ENCODE results near the gene MAFF. TPM values are rescaled to one million over a fixed set of nuclear protein-coding genes. Genes with fewer than 3 reads are reported as not detected.

MAFF gene
- total RNA-seq, 1 experiment from 2014 or later = 5.8 TPM

- H2BK15ac ChIP-seq (ENCODE audit: low read depth, low read length) = no peak overlapping the region
- H3K27ac ChIP-seq (ENCODE audit: insufficient read length, low read depth, low read length) = no peak overlapping the region
- H2AK5ac ChIP-seq (ENCODE audit: insufficient read length, low read length) = no peak overlapping the region
- H2BK5ac ChIP-seq (ENCODE audit: insufficient read length, low read length) = no peak overlapping the region
- H3K9ac ChIP-seq (ENCODE audit: extremely low read depth, insufficient read length, low read length) = no peak overlapping the region
- H3T11ph ChIP-seq (ENCODE audit: low read length) = no peak overlapping the region
- Mint-ChIP-seq H3K27ac (no peak overlapping the region), H3K4me3 (no peak overlapping the region), H3K36me3 (ENCODE audit: insufficient read depth in 1 of 3, low read depth in 3 of 3) (no peaks in the 10 kb centered on the region), H3K9me3 (peaks cover 5 to 12% of the 10 kb centered on the region in 2 experiments), H3K27me3 (ENCODE audit: low read depth) (peaks cover 41% of the 10 kb centered on the region), H3K4me1 (peaks cover 4 to 5% of the 10 kb centered on the region in 2 experiments; a peak in 3 of 4 replicates)
- H3K9me3 ChIP-seq (ENCODE audit: control insufficient read depth, low read depth, low read length) = no peaks in the 10 kb centered on the region
- H3K79me2 ChIP-seq (ENCODE audit: insufficient read depth, low read length) = 0 out of 2 replicates have a peak, but pooled peaks cover under 1% of the 10 kb centered on the region
- no peak overlapping the region for H2BK12ac ChIP-seq (ENCODE audit: insufficient read length, low read depth, low read length)
- H2BK120ac ChIP-seq (ENCODE audit: low read depth, low read length, poor library complexity, severe bottlenecking) = no peak overlapping the region
- H4K8ac ChIP-seq (replicated peaks; ENCODE audit: insufficient read length, low read depth, low read length) = no peak overlapping the region
- no peak overlapping the region for H2AFZ ChIP-seq (ENCODE audit: low read length)
- WGBS (ENCODE audit: extremely low coverage, insufficient read length, low lambda C conversion rate) = no CpG with 5 or more reads among the region's 14 CpGs
- no peak overlapping the region for H4K91ac ChIP-seq (ENCODE audit: insufficient read length, low read depth, low read length)
- H4K20me1 ChIP-seq (ENCODE audit: control insufficient read depth, insufficient read depth, insufficient read length) = no peaks in the 10 kb centered on the region
- H3K14ac ChIP-seq (ENCODE audit: insufficient read depth, low read length) = no peak overlapping the region
- H3K23ac ChIP-seq (ENCODE audit: insufficient read length, low read depth, low read length) = no peak overlapping the region
- H3K79me1 ChIP-seq (ENCODE audit: insufficient read depth, low read depth, low read length, poor library complexity, severe bottlenecking) = no peaks in the 10 kb centered on the region
- no peak overlapping the region for H3K4me2 ChIP-seq (ENCODE audit: insufficient read depth, insufficient read length, low read length)
- H3K56ac ChIP-seq (ENCODE audit: insufficient read length, low read depth, low read length) = no peak overlapping the region
- no peak overlapping the region for H3K4ac ChIP-seq (ENCODE audit: low read depth, low read length)
- TF ChIP-seq, protein P1, sequence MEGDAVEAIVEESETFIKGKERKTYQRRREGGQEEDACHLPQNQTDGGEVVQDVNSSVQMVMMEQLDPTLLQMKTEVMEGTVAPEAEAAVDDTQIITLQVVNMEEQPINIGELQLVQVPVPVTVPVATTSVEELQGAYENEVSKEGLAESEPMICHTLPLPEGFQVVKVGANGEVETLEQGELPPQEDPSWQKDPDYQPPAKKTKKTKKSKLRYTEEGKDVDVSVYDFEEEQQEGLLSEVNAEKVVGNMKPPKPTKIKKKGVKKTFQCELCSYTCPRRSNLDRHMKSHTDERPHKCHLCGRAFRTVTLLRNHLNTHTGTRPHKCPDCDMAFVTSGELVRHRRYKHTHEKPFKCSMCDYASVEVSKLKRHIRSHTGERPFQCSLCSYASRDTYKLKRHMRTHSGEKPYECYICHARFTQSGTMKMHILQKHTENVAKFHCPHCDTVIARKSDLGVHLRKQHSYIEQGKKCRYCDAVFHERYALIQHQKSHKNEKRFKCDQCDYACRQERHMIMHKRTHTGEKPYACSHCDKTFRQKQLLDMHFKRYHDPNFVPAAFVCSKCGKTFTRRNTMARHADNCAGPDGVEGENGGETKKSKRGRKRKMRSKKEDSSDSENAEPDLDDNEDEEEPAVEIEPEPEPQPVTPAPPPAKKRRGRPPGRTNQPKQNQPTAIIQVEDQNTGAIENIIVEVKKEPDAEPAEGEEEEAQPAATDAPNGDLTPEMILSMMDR (conservative IDR thresholded peaks at IDR 0.05) = no peak
- DNase-seq = no peak
- H2BK20ac ChIP-seq (ENCODE audit: low read depth, low read length, poor library complexity, severe bottlenecking) = no peak overlapping the region
- no peaks in the 10 kb centered on the region for H3K23me2 ChIP-seq (ENCODE audit: insufficient read length, low read depth, low read length, poor library complexity, severe bottlenecking)
- H3K27me3 ChIP-seq (ENCODE audit: insufficient read depth, low read length) = no peaks in the 10 kb centered on the region; the same call in 1 of the 2 replicates
- H3K4me1 ChIP-seq (ENCODE audit: insufficient read depth, low read length) = no peaks in the 10 kb centered on the region
- H3K18ac ChIP-seq (ENCODE audit: insufficient read length, low read depth, low read length) = no peak overlapping the region
- H4K5ac ChIP-seq (ENCODE audit: insufficient read length, low read depth, low read length) = no peak overlapping the region
Measured at GRCh38 chr22:38191055-38191454, 10.7 kb upstream of the MAFF start.
